Loucy (cell line): ENCODE data around the gene CLSTN1.
"Not testable (repeated sequence)": the region's sequence is repeated elsewhere in the genome, so short reads cannot be mapped to it uniquely, and the experiment has no call there.

Experiments
- H2AFZ ChIP-seq: fragments of 200-600 bp; sonication (generic); 2 replicates; pipeline ENCODE4 v1.6.0; 2016; ENCODE audit warnings: antibody characterized with exemption, mild to moderate bottlenecking, low read length, moderate library complexity
- H3F3A ChIP-seq: fragments of 200-600 bp; 2 replicates; pipeline ENCODE4 v1.6.0; 2016; ENCODE audit warnings: antibody characterized with exemption, low read depth, mild to moderate bottlenecking
- H3K27me3 ChIP-seq: fragments of 200-600 bp; sonication (generic); 2 replicates; pipeline ENCODE4 v1.6.1; 2014; ENCODE audit warnings: low read length, mild to moderate bottlenecking; ENCODE audit not compliant: insufficient read depth, poor library complexity, severe bottlenecking
- H3K36me3 ChIP-seq: fragments of 200-600 bp; sonication (generic); 2 replicates; pipeline ENCODE4 v1.6.1; 2016; ENCODE audit warnings: low read length; ENCODE audit not compliant: insufficient read depth
- H3K4me1 ChIP-seq: fragments of 200-600 bp; sonication (generic); 2 replicates; pipeline ENCODE4 v1.5.1; 2014; ENCODE audit warnings: low read length, mild to moderate bottlenecking; ENCODE audit not compliant: insufficient read depth, poor library complexity, severe bottlenecking
- H3K4me2 ChIP-seq: fragments of 200-600 bp; sonication (generic); 2 replicates; pipeline ENCODE4 v1.6.0; 2014; ENCODE audit warnings: antibody characterized with exemption, low read length, low read depth, mild to moderate bottlenecking; ENCODE audit not compliant: poor library complexity, severe bottlenecking
- H3K4me3 ChIP-seq: fragments of 200-600 bp; sonication (generic); 2 replicates; pipeline ENCODE4 v1.5.1; 2014; ENCODE audit warnings: low read length, mild to moderate bottlenecking, mixed read lengths; ENCODE audit not compliant: poor library complexity, severe bottlenecking
- H3K79me2 ChIP-seq: fragments of 200-600 bp; sonication (generic); 2 replicates; pipeline ENCODE4 v1.6.1; 2014; ENCODE audit warnings: low read length; ENCODE audit not compliant: insufficient read depth
- H3K9ac ChIP-seq: fragments of 200-600 bp; sonication (generic); 2 replicates; pipeline ENCODE4 v1.6.0; 2014; ENCODE audit warnings: mild to moderate bottlenecking, low read depth, low read length, moderate library complexity; ENCODE audit not compliant: poor library complexity, severe bottlenecking
- H3K9me2 ChIP-seq: fragments of 200-600 bp; sonication (generic); replicated peaks from 2 replicates; pipeline ENCODE4 v1.6.1; 2016; ENCODE audit warnings: low read depth, low read length, mixed read lengths
- H3K9me3 ChIP-seq: fragments of 200-600 bp; sonication (generic); 2 replicates; pipeline ENCODE4 v1.6.1; 2014; ENCODE audit warnings: mild to moderate bottlenecking, antibody characterized with exemption, low read length, low read depth; ENCODE audit not compliant: insufficient read depth
- H4K20me1 ChIP-seq: fragments of 200-600 bp; sonication (generic); 2 replicates; pipeline ENCODE4 v1.6.0; 2014; ENCODE audit warnings: antibody characterized with exemption, low read length, mild to moderate bottlenecking; ENCODE audit not compliant: insufficient read depth, poor library complexity, severe bottlenecking
- CTCF ChIP-seq: fragments of 200-600 bp; sonication (generic); conservative IDR thresholded peaks from 2 replicates; pipeline ENCODE4 v1.5.1; 2014; ENCODE audit warnings: mild to moderate bottlenecking, antibody characterized with exemption, low read length
- EZH2phosphoT487 ChIP-seq: fragments of 200-600 bp; IDR thresholded peaks from 2 replicates; pipeline ENCODE4 v1.6.1; 2018; ENCODE audit warnings: antibody characterized with exemption, mild to moderate bottlenecking, moderate library complexity, borderline replicate concordance

The CLSTN1 gene

DNA sequence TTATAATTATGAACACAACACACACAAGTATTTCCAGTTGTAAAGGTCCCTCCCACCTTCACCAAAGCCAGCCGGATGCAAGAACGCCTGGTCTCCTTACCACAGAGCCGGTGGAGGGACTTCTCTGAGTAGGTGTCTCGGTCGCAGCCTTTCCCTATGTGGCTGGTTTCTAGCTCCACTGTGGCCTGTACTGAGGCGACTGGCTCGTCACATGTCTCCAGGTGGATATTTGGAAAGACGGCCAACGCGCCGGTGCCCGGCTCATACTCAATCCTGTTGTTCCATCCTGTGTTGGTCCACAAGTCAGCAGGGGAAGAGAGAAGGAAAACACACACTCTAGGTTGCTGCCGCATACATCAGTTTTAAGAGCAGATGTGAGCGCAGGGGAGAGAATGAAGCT is 74.4 kb downstream of the CLSTN1 start:
- Histone ChIP-seq H3K79me2 (no peaks in the 10 kb centered on the region), H3K9ac (no peak overlapping the region), H4K20me1 (no peaks in the 10 kb centered on the region), H3K9me2 (no peaks in the 10 kb centered on the region), H3K4me2 (no peak overlapping the region), H3K9me3 (no peaks in the 10 kb centered on the region), H3K4me1 (no peaks in the 10 kb centered on the region), H3K36me3 (peaks cover 78% of the 10 kb centered on the region), H3K4me3 (no peak overlapping the region), H2AFZ (no peak overlapping the region), H3K27me3 (no peaks in the 10 kb centered on the region), H3F3A (no peaks in the 10 kb centered on the region)
- no peak for TF ChIP-seq CTCF

DNA sequence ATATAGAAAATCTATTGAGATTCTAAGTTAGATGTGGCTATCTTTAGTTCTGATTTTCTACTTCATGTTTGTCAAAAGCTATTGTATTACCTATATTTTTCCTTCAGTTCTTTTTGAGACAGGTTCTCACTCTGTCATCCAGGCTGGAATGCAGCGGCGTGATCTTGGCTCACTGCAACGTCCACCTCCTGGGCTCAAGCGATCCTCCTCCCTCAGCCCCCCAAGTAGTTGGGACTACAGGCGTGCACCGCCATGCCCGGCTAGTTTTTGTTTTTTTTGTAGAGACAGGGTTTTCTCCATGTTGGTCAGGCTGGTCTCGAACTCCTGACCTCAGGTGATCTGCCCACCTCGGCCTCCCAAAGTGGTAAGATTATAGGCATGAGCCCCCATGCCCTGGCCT is 75.4 kb downstream of the CLSTN1 start:
- H3F3A ChIP-seq, H3K9me2 ChIP-seq, H3K9me3 ChIP-seq, H3K4me1 ChIP-seq, H3K79me2 ChIP-seq, H4K20me1 ChIP-seq, H3K9ac ChIP-seq, H2AFZ ChIP-seq, H3K27me3 ChIP-seq, H3K4me3 ChIP-seq, H3K4me2 ChIP-seq: not testable (repeated sequence)
- peaks cover 79% of the 10 kb centered on the region for H3K36me3 ChIP-seq

- Histone ChIP-seq H3K9me2 (no peaks in the 10 kb centered on the region), H3K4me2 (no peak overlapping the region), H3F3A (no peaks in the 10 kb centered on the region), H3K9ac (no peak overlapping the region), H2AFZ (no peak overlapping the region), H3K9me3 (no peaks in the 10 kb centered on the region), H3K36me3 (peaks cover 77% of the 10 kb centered on the region), H3K27me3 (no peaks in the 10 kb centered on the region), H3K4me3 (no peak overlapping the region), H3K79me2 (no peaks in the 10 kb centered on the region), H3K4me1 (no peaks in the 10 kb centered on the region), H4K20me1 (no peaks in the 10 kb centered on the region)
- TF ChIP-seq EZH2phosphoT487, result no peak
- TF ChIP-seq CTCF, result no peak
Measured at GRCh38 chr1:9746651-9747050, 77.1 kb downstream of the CLSTN1 start.

- H4K20me1 ChIP-seq, result no peaks in the 10 kb centered on the region
- H3F3A ChIP-seq, result no peaks in the 10 kb centered on the region
- no peaks in the 10 kb centered on the region for H3K9me3 ChIP-seq
- TF ChIP-seq CTCF (no peak), EZH2phosphoT487 (no peak)
- H3K9ac ChIP-seq, result no peak overlapping the region
- no peak overlapping the region for H3K4me2 ChIP-seq
- no peaks in the 10 kb centered on the region for H3K4me1 ChIP-seq
- H3K4me3 ChIP-seq, result no peak overlapping the region
- no peaks in the 10 kb centered on the region for H3K9me2 ChIP-seq
- no peaks in the 10 kb centered on the region for H3K79me2 ChIP-seq
- H2AFZ ChIP-seq, result no peak overlapping the region
- peaks cover 77% of the 10 kb centered on the region for H3K36me3 ChIP-seq
- H3K27me3 ChIP-seq, result no peaks in the 10 kb centered on the region
Measured at GRCh38 chr1:9746211-9746610, 77.6 kb downstream of the CLSTN1 start.
